Activated T-cell treated with anti-CD3 and anti-CD28 coated beads, Interleukin-2, amount 50 U/mL, for 4 hours (primary cell): ENCODE data around the gene OARD1. TPM values are rescaled to one million over a fixed set of nuclear protein-coding genes. Genes with fewer than 3 reads are reported as not detected.

Experiments
- ATAC-seq, 2 donors: fragments of 200-7000 bp; cut with Tn5 transposase; one replicate each; pipeline ENCODE4 v1.10.0; 2021
- DNase-seq: peaks from one replicate; pipeline ENCODE4 v3.0.0-alpha.2; 2020
- H3K27me3 Mint-ChIP-seq: one replicate; pipeline ENCODE4 v1.8.0; 2021; ENCODE audit warnings: low read depth, mixed read lengths
- H3K36me3 Mint-ChIP-seq: one replicate; pipeline ENCODE4 v1.8.0; 2022; ENCODE audit warnings: mixed read lengths; ENCODE audit not compliant: insufficient read depth
- H3K4me1 Mint-ChIP-seq: one replicate; pipeline ENCODE4 v1.8.0; 2021; ENCODE audit warnings: low read depth, mixed read lengths
- H3K4me3 Mint-ChIP-seq: one replicate; pipeline ENCODE4 v1.8.0; 2021; ENCODE audit warnings: mild to moderate bottlenecking, moderate library complexity, mixed read lengths
- H3K9me3 Mint-ChIP-seq: one replicate; pipeline ENCODE4 v1.8.0; 2021; ENCODE audit warnings: mixed read lengths
- total RNA-seq, 3 donors: library from RNA; stranded (reverse); gene quantifications; one replicate each; pipeline ENCODE4 v1.2.1, GENCODE V29; 2021

Gene OARD1
- total RNA-seq, 3 donors from 2014 or later: 28.1 to 33.2 (median 31.7) TPM

GRCh38 chr6:41047745-41048732 is 24.1 kb downstream of the OARD1 start:
- Mint-ChIP-seq H3K9me3 (no peaks in the 10 kb centered on the region), H3K4me3 (no peak overlapping the region), H3K27me3 (no peaks in the 10 kb centered on the region), H3K36me3 (peaks cover 28% of the 10 kb centered on the region), H3K4me1 (peaks cover 17% of the 10 kb centered on the region)
- DNase-seq (no peak), ATAC-seq (no peak)

DNA sequence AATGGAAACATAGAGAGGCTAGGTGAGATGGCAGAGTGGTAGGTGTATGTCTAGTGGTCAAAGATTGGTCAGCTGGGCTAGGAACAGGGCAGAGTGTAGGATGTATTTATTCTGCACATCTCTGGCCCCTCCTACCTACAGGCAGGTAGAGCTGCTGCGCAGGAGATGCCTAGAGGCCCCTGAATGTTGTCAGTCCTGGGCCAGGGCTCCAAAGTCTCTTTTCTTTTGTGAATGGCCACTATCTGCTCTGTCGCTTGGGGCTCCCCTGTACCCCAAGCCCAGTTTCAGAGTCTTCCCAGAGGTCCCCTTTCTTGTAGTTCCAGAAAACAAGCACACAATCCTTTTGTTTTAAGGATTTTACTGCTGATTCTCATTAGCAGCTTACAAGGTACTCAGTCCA is 24.9 kb downstream of the OARD1 start:
- DNase-seq (no peak), ATAC-seq (no peak)
- Mint-ChIP-seq H3K4me3 (no peak overlapping the region), H3K4me1 (peaks cover 11% of the 10 kb centered on the region), H3K36me3 (peaks cover 30% of the 10 kb centered on the region), H3K9me3 (no peaks in the 10 kb centered on the region), H3K27me3 (no peaks in the 10 kb centered on the region)

DNA sequence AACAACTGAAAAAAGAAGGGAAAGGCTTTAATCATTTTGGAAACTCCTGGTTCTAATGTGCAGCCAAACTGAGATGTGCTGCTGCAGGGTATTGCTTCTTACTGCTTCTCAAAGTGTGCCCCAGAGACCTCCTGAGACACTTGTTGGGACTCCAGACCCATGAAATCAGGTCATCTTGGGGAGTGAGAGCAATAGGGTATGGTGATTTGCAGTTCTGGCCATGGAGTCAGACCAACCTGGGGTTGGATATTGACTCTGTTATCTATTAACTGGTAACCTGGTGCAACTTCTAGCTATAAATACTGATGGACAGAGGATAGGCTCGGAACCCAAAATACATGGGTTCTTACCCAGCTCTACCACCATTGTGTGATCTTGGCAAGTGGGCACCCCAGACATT is 26.1 kb downstream of the OARD1 start:
- Mint-ChIP-seq H3K4me3 (no peak overlapping the region), H3K36me3 (peaks cover 23% of the 10 kb centered on the region), H3K9me3 (no peaks in the 10 kb centered on the region), H3K27me3 (no peaks in the 10 kb centered on the region), H3K4me1 (no peaks in the 10 kb centered on the region)
- DNase-seq (no peak), ATAC-seq (no peak)

- H3K27me3 Mint-ChIP-seq: no peaks in the 10 kb centered on the region
- H3K4me3 Mint-ChIP-seq: no peak overlapping the region
- ATAC-seq: no peak
- peaks cover 22% of the 10 kb centered on the region for H3K36me3 Mint-ChIP-seq
- H3K9me3 Mint-ChIP-seq: no peaks in the 10 kb centered on the region
- no peaks in the 10 kb centered on the region for H3K4me1 Mint-ChIP-seq
- no peak for DNase-seq
Measured at GRCh38 chr6:41045664-41046063, 26.5 kb downstream of the OARD1 start.

GRCh38 chr6:41043151-41043550 is 29.0 kb downstream of the OARD1 start:
- ATAC-seq: no peak
- Mint-ChIP-seq H3K9me3 (no peaks in the 10 kb centered on the region), H3K36me3 (peaks cover 11% of the 10 kb centered on the region), H3K4me3 (no peak overlapping the region), H3K4me1 (no peaks in the 10 kb centered on the region), H3K27me3 (no peaks in the 10 kb centered on the region)
- DNase-seq: no peak

GRCh38 chr6:41042226-41043055 is 29.7 kb downstream of the OARD1 start, which contains the start of gene TSPO2:
TSPO2 (plus strand) TSS chr6:41042467; CDS start chr6:41042986, 519 bp downstream.
- peaks cover 6% of the 10 kb centered on the region for H3K36me3 Mint-ChIP-seq
- H3K27me3 Mint-ChIP-seq: no peaks in the 10 kb centered on the region
- H3K4me3 Mint-ChIP-seq: no peak within 1 kb of the TSS
- DNase-seq: no peak
- no peak for ATAC-seq
- no peaks in the 10 kb centered on the region for H3K4me1 Mint-ChIP-seq
- no peaks in the 10 kb centered on the region for H3K9me3 Mint-ChIP-seq

- no peaks in the 10 kb centered on the region for H3K9me3 Mint-ChIP-seq
- H3K4me3 Mint-ChIP-seq: no peak overlapping the region
- no peaks in the 10 kb centered on the region for H3K4me1 Mint-ChIP-seq
- DNase-seq: no peak
- no peak for ATAC-seq
- H3K36me3 Mint-ChIP-seq: peaks cover 2% of the 10 kb centered on the region
- no peaks in the 10 kb centered on the region for H3K27me3 Mint-ChIP-seq
Measured at GRCh38 chr6:41040940-41041536, 31.1 kb downstream of the OARD1 start.

- Mint-ChIP-seq H3K4me3 (no peak overlapping the region), H3K4me1 (no peaks in the 10 kb centered on the region), H3K36me3 (peaks cover 2% of the 10 kb centered on the region), H3K27me3 (no peaks in the 10 kb centered on the region), H3K9me3 (no peaks in the 10 kb centered on the region)
- DNase-seq (no peak), ATAC-seq (peak; percentile 26 to 32)
Measured at GRCh38 chr6:41040101-41040939, 31.8 kb downstream of the OARD1 start.

DNA sequence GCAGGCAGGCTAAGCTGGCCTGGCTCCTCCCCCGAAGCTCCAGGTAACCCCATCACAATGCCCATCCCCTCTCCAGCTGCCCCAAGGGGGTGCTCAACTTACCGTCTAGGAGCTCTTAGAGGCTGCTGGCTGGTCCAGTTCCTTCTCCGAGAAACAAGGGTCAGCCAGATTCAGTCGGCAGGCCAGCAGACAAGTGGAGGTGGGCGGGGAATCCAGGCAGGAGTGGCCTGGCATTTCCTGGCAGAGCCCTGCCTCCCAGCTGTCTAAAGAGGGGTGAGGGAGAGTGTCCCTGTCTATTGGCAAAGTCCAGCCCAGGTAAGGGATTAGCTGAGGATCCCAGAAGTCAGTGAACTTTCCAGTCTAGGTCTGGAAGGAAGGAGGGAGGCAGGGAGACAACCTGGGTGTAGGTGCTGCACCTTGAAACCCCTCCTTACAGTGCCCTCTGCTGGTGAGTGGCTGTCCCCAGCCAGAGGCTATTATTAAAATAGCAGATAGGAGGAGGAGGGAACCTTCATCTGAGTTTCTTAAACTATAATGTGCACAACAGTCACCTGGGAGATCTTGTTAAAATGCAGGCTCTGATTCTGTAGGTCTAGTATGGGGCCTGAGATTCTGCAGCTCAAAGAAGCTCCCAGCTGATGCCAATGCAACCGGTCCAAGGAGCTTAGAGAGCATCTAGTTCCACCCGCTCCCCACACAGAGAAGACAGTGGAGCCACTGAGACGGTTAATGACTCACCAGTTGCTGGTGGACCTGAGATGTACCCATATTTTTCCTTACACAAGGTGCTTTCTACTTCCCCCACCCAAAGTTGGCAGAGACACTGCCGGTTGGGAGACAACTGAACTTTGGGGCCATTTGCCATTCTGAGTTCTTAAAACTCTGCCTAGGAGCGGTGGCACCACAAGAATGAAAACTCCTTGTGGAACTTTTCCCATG is 32.8 kb downstream of the OARD1 start, which contains the start of gene UNC5CL:
Gene UNC5CL, minus strand, starts transcription at position 162 of the 939 bp plus-strand sequence. CDS start 4,147 bp downstream, outside the sequence.
- Mint-ChIP-seq H3K27me3 (no peaks in the 10 kb centered on the region), H3K4me3 (no peak within 1 kb of the TSS), H3K4me1 (no peaks in the 10 kb centered on the region), H3K36me3 (peaks cover 2% of the 10 kb centered on the region), H3K9me3 (no peaks in the 10 kb centered on the region)
- ATAC-seq (peak; percentile 43 to 57), DNase-seq (peak; percentile 42)

GRCh38 chr6:41038205-41038604 is 34.0 kb downstream of the OARD1 start:
- no peak for DNase-seq
- H3K4me3 Mint-ChIP-seq: no peak overlapping the region
- no peaks in the 10 kb centered on the region for H3K4me1 Mint-ChIP-seq
- ATAC-seq: no peak
- H3K9me3 Mint-ChIP-seq: no peaks in the 10 kb centered on the region
- peaks cover 2% of the 10 kb centered on the region for H3K36me3 Mint-ChIP-seq
- no peaks in the 10 kb centered on the region for H3K27me3 Mint-ChIP-seq

DNA sequence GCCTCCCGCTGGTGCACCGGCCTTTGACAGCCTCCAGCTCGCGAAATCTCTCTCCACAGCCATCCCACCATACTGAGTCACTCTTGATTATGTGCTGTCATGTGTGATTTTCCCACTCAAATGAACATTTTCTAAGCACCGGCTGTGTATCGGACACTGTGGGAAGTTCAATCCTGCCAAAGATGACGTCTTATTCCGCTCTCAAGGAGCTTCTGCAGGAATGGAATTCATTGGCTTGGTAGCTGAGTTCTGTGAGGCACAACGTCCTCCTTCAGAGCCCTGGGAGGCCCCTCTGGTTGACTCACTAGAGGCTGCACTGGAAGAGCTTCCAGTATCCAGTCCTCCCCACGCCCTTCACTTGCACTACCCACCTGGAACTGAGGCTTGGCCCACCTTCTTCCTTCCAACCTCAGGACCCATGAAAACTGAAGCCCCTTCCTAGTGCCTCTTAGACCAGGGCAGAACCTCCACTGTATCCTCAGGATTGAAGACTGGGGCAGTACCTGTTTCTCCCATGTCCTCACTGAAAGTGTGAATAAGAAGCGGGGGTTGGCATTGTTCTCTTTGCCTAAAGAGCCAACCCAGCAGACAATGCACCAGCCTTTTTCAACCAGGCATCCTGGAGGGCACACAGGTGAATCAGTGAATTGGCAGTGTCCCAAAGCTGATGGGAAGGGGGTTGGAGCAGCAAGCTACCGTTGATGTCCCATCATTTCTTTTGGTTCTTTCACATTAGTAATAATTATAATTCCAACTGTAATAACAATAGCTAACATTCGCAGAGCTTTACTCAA is 34.9 kb downstream of the OARD1 start:
- H3K36me3 Mint-ChIP-seq: no peaks in the 10 kb centered on the region
- ATAC-seq: no peak
- no peak overlapping the region for H3K4me3 Mint-ChIP-seq
- H3K27me3 Mint-ChIP-seq: no peaks in the 10 kb centered on the region
- H3K4me1 Mint-ChIP-seq: no peaks in the 10 kb centered on the region
- H3K9me3 Mint-ChIP-seq: no peaks in the 10 kb centered on the region
- DNase-seq: no peak

DNA sequence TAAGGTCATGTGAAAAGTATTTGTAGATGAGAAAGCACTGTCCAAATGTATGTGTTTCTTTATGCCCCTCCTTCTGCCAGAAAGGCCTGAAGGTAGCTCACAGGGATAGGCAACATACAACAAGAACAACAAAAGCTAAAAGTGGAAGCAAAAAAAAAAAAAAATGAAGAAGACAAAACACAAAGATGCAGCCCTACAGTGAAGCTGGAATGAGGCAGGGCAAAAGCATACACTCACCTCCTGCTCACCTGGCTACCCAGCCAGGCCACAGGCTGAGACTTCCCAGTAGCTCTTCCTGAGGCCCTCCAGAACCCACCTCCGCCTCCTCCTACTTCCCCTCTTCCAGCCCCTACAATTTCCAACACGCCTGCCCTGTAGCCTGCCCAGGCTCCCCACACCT is 35.6 kb downstream of the OARD1 start:
- no peaks in the 10 kb centered on the region for H3K27me3 Mint-ChIP-seq
- H3K36me3 Mint-ChIP-seq: no peaks in the 10 kb centered on the region
- no peak for DNase-seq
- no peak for ATAC-seq
- no peaks in the 10 kb centered on the region for H3K9me3 Mint-ChIP-seq
- H3K4me1 Mint-ChIP-seq: no peaks in the 10 kb centered on the region
- no peak overlapping the region for H3K4me3 Mint-ChIP-seq
